A673 (cell line): ENCODE measurements around the gene PFKFB3. TPM values are rescaled to one million over a fixed set of nuclear protein-coding genes. Genes with fewer than 3 reads are reported as not detected.
A peak's percentile ranks its signal among the peaks of the same experiment; 100 is the strongest.

Source experiments
- BruUV-seq: library from RNA; stranded (reverse); fragments of 400-500 nt; replicated peaks from 2 replicates; lab custom pipeline; 2021; lab: Mats Ljungman, UMichigan
- CTCF ChIA-PET: fragments of 300-600 bp; sonication (Branson Sonifier 250); formaldehyde crosslinking; loops from one replicate; lab custom pipeline; 2022; ENCODE audit warnings: antibody characterized with exemption; lab: Charles Lee
- POLR2A ChIA-PET: fragments of 300-600 bp; sonication (Branson Sonifier 250); formaldehyde crosslinking; loops from one replicate; lab custom pipeline; 2022; ENCODE audit warnings: antibody characterized with exemption; ENCODE audit not compliant: low non-redundant PET; lab: Charles Lee
- DNase-seq: peaks from one replicate; pipeline ENCODE4 v3.0.0-alpha.2; 2015; ENCODE audit warnings: low spot score
- H3K27ac ChIP-seq: fragments of 200-600 bp; sonication (generic); 2 replicates; pipeline ENCODE4 v1.5.1; 2016; ENCODE audit warnings: mixed run types, low read depth, mild to moderate bottlenecking, mixed read lengths, antibody characterized with exemption, low read length; ENCODE audit not compliant: poor library complexity, severe bottlenecking
- H3K27me3 ChIP-seq: fragments of 200-600 bp; sonication (generic); replicated peaks from 2 replicates; pipeline ENCODE4 v1.6.1; 2017; ENCODE audit warnings: mixed run types, low read depth, mild to moderate bottlenecking, mixed read lengths, antibody characterized with exemption, low read length; ENCODE audit not compliant: insufficient read depth, poor library complexity
- H3K36me3 ChIP-seq: fragments of 200-600 bp; sonication (generic); 2 replicates; pipeline ENCODE4 v1.6.1; 2016; ENCODE audit warnings: mixed run types, mild to moderate bottlenecking, mixed read lengths, antibody characterized with exemption, low read length; ENCODE audit not compliant: insufficient read depth, poor library complexity, severe bottlenecking
- H3K4me1 ChIP-seq: fragments of 200-600 bp; sonication (generic); 2 replicates; pipeline ENCODE4 v1.6.1; 2017; ENCODE audit warnings: mixed run types, mild to moderate bottlenecking, mixed read lengths, antibody characterized with exemption, low read length; ENCODE audit not compliant: insufficient read depth, poor library complexity, severe bottlenecking
- H3K4me3 ChIP-seq: fragments of 200-600 bp; sonication (generic); 2 replicates; pipeline ENCODE4 v1.5.1; 2016; ENCODE audit warnings: low read depth, mixed run types, mild to moderate bottlenecking, mixed read lengths, low read length; ENCODE audit not compliant: poor library complexity, severe bottlenecking
- H3K9me3 ChIP-seq: fragments of 200-600 bp; sonication (generic); 2 replicates; pipeline ENCODE4 v1.6.1; 2016; ENCODE audit warnings: mixed run types, low read depth, mild to moderate bottlenecking, mixed read lengths, antibody characterized with exemption, low read length; ENCODE audit not compliant: poor library complexity, severe bottlenecking
- EZH2 ChIP-seq: fragments of 200-600 bp; sonication (generic); IDR thresholded peaks from 2 replicates; pipeline ENCODE4 v1.6.1; 2017; ENCODE audit warnings: borderline replicate concordance, low read depth, mild to moderate bottlenecking, mixed read lengths, antibody characterized with exemption, low read length; ENCODE audit not compliant: poor library complexity, severe bottlenecking
- intact Hi-C: fragments of 100-400 bp; cut with micrococcal nuclease; formaldehyde crosslinking; loops from one replicate; pipeline ENCODE4 v1.10.0; 2022; ENCODE audit not compliant: unreplicated experiment
- total RNA-seq: library from RNA; stranded (reverse); gene quantifications from 2 replicates; pipeline ENCODE4 v1.2.3, GENCODE V29; 2021
- TF ChIP-seq, protein P1 (sequence below): fragments of 300-800, 200-600 bp; sonication (generic); conservative IDR thresholded peaks from 2 replicates; pipeline ENCODE4 v1.5.1; 2017; ENCODE audit warnings: low read depth, mild to moderate bottlenecking, antibody characterized with exemption, low read length, moderate library complexity, mixed read lengths

Gene PFKFB3
- total RNA-seq, 1 experiment from 2014 or later = 53.0 TPM

- Histone ChIP-seq H3K27me3 (no peaks in the 10 kb centered on the region), H3K36me3 (no peaks in the 10 kb centered on the region), H3K4me1 (peaks cover 26% of the 10 kb centered on the region), H3K9me3 (no peaks in the 10 kb centered on the region), H3K27ac (no peak overlapping the region), H3K4me3 (no peak overlapping the region)
- CTCF ChIA-PET = no interaction called here
- intact Hi-C loops = loop anchor here (5.0 kb wide), 1 partner anchor 62 kb away; no protein-coding TSS in a partner anchor
- TF ChIP-seq, protein P1, sequence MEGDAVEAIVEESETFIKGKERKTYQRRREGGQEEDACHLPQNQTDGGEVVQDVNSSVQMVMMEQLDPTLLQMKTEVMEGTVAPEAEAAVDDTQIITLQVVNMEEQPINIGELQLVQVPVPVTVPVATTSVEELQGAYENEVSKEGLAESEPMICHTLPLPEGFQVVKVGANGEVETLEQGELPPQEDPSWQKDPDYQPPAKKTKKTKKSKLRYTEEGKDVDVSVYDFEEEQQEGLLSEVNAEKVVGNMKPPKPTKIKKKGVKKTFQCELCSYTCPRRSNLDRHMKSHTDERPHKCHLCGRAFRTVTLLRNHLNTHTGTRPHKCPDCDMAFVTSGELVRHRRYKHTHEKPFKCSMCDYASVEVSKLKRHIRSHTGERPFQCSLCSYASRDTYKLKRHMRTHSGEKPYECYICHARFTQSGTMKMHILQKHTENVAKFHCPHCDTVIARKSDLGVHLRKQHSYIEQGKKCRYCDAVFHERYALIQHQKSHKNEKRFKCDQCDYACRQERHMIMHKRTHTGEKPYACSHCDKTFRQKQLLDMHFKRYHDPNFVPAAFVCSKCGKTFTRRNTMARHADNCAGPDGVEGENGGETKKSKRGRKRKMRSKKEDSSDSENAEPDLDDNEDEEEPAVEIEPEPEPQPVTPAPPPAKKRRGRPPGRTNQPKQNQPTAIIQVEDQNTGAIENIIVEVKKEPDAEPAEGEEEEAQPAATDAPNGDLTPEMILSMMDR = no peak
- TF ChIP-seq EZH2 = no peak
- POLR2A ChIA-PET = interaction anchor here (0.6 kb wide), 1 partner anchor 305 kb away, joined by 3 read pairs; no protein-coding TSS in a partner anchor
- BruUV-seq = no TSS peak
- DNase-seq = peak; percentile 91
Observed at GRCh38 chr10:6279540-6280267, 77.0 kb downstream of the PFKFB3 start.

DNA sequence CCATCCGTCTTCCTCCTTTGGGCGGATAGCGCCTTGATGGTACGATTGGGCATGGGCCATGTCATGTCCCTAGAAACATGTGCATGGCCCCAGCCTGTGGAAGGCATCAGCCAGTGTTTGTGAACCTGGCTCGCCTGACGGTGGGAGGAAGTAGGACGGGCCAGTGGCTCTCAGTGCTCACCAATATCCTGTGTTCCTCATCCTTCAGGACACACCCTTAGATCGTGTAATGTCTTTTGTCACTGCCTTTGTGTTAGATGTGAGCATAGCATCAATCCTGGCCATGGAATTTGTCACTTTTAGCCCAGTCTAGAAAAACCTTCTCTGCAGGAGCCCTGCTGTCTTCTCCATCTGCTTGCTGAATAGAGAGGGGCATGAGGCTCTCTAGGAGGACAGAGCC is 77.6 kb downstream of the PFKFB3 start:
- ChIA-PET CTCF (no interaction called here), POLR2A (interaction anchor here (0.6 kb wide), 1 partner anchor 305 kb away, joined by 3 read pairs; no protein-coding TSS in a partner anchor)
- H3K27me3 ChIP-seq = no peaks in the 10 kb centered on the region
- H3K4me1 ChIP-seq = peaks cover 24% of the 10 kb centered on the region
- H3K9me3 ChIP-seq = no peaks in the 10 kb centered on the region
- no TSS peak for BruUV-seq
- intact Hi-C loops = no loop called here
- no peaks in the 10 kb centered on the region for H3K36me3 ChIP-seq
- TF ChIP-seq, protein P1 = no peak
- TF ChIP-seq EZH2 = no peak
- no peak overlapping the region for H3K27ac ChIP-seq
- H3K4me3 ChIP-seq = no peak overlapping the region
- no peak for DNase-seq

GRCh38 chr10:6282454-6282958 is 79.8 kb downstream of the PFKFB3 start:
- Histone ChIP-seq H3K27me3 (no peaks in the 10 kb centered on the region), H3K36me3 (no peaks in the 10 kb centered on the region), H3K4me3 (no peak overlapping the region), H3K9me3 (no peaks in the 10 kb centered on the region), H3K4me1 (peaks cover 18% of the 10 kb centered on the region), H3K27ac (no peak overlapping the region)
- TF ChIP-seq, protein P1 = no peak
- no peak for TF ChIP-seq EZH2
- no peak for DNase-seq
- ChIA-PET POLR2A (no interaction called here), CTCF (no interaction called here)
- no TSS peak for BruUV-seq
- intact Hi-C loops = no loop called here
